Measurements from ENCODE around the gene GPR3. TPM values are rescaled to one million over a fixed set of nuclear protein-coding genes. Genes with fewer than 3 reads are reported as not detected.

Gene GPR3
- total RNA-seq, 1 experiment from 2014 or later, result 4.4 TPM

GRCh38 chr1:27366411-27367159 is 25.8 kb upstream of the GPR3 start, which contains the start of gene MAP3K6:
TSS of gene MAP3K6 (minus strand) at chr1:27366961. CDS start at chr1:27366597, 364 bp downstream.
- H3K4me1 ChIP-seq (ENCODE audit: insufficient read depth, low read length), result no peaks in the 10 kb centered on the region; the same call in 1 of the 2 replicates
- peaks cover 16 to 28% of the 10 kb centered on the region in 2 experiments for H3K4me1 Mint-ChIP-seq
- H3K14ac ChIP-seq (ENCODE audit: insufficient read depth, low read length), result no peak within 1 kb of the TSS; the same call in 1 of the 2 replicates
- no peaks in the 10 kb centered on the region for H3K79me2 ChIP-seq (ENCODE audit: insufficient read depth, low read length)
- H3K9me3 ChIP-seq (ENCODE audit: control insufficient read depth, low read depth, low read length), result no peaks in the 10 kb centered on the region
- peaks cover 28% of the 10 kb centered on the region for H3K27me3 Mint-ChIP-seq (ENCODE audit: low read depth)
- H4K5ac ChIP-seq (ENCODE audit: insufficient read length, low read depth, low read length), result no peak within 1 kb of the TSS
- no peak within 1 kb of the TSS for H2AFZ ChIP-seq (ENCODE audit: low read length)
- peaks cover 9% of the 10 kb centered on the region for H3K23me2 ChIP-seq (ENCODE audit: insufficient read length, low read depth, low read length, poor library complexity, severe bottlenecking)
- H2AK5ac ChIP-seq (ENCODE audit: insufficient read length, low read length), result no peak within 1 kb of the TSS
- no peak within 1 kb of the TSS for H2BK120ac ChIP-seq (ENCODE audit: low read depth, low read length, poor library complexity, severe bottlenecking)
- H3K9ac ChIP-seq (ENCODE audit: extremely low read depth, insufficient read length, low read length), result peak within 1 kb of the TSS; percentile 63
- no peak within 1 kb of the TSS for H2BK15ac ChIP-seq (ENCODE audit: low read depth, low read length)
- no peak within 1 kb of the TSS for H2BK5ac ChIP-seq (ENCODE audit: insufficient read length, low read length)
- H3K27ac Mint-ChIP-seq, result peak within 1 kb of the TSS; percentile 85 to 91 (median 87); a peak in 4 of 7 replicates
- peak; percentile 43; the same call in 2 of the 3 replicates for TF ChIP-seq CTCF (conservative IDR thresholded peaks at IDR 0.05)
- H3K36me3 Mint-ChIP-seq (ENCODE audit: insufficient read depth in 1 of 3, low read depth in 3 of 3), result no peaks in the 10 kb centered on the region; a peak in 1 of 7 replicates
- H3K79me1 ChIP-seq (ENCODE audit: insufficient read depth, low read depth, low read length, poor library complexity, severe bottlenecking), result no peaks in the 10 kb centered on the region
- no peak within 1 kb of the TSS for H3T11ph ChIP-seq (ENCODE audit: low read length)
- no peak within 1 kb of the TSS for H3K23ac ChIP-seq (ENCODE audit: insufficient read length, low read depth, low read length)
- no peaks in the 10 kb centered on the region for H3K9me3 Mint-ChIP-seq
- H4K20me1 ChIP-seq (ENCODE audit: control insufficient read depth, insufficient read depth, insufficient read length), result peaks cover 2% of the 10 kb centered on the region
- H2BK12ac ChIP-seq (ENCODE audit: insufficient read length, low read depth, low read length), result no peak within 1 kb of the TSS
- H3K4me3 Mint-ChIP-seq, result peak within 1 kb of the TSS; percentile 78 to 93
- H3K4ac ChIP-seq (ENCODE audit: low read depth, low read length), result no peak within 1 kb of the TSS
- peak within 1 kb of the TSS; percentile 79 for H3K4me2 ChIP-seq (ENCODE audit: insufficient read depth, insufficient read length, low read length)
- H2BK20ac ChIP-seq (ENCODE audit: low read depth, low read length, poor library complexity, severe bottlenecking), result no peak within 1 kb of the TSS
- H4K8ac ChIP-seq (replicated peaks; ENCODE audit: insufficient read length, low read depth, low read length), result no peak within 1 kb of the TSS
- no peak within 1 kb of the TSS for H3K27ac ChIP-seq (ENCODE audit: insufficient read length, low read depth, low read length)
- no CpG with 5 or more reads among the region's 67 CpGs for WGBS (ENCODE audit: extremely low coverage, insufficient read length, low lambda C conversion rate)
- DNase-seq, result peak; percentile 82
- H3K56ac ChIP-seq (ENCODE audit: insufficient read length, low read depth, low read length), result no peak within 1 kb of the TSS
- H3K18ac ChIP-seq (ENCODE audit: insufficient read length, low read depth, low read length), result peak within 1 kb of the TSS; percentile 23
- H3K27me3 ChIP-seq (ENCODE audit: insufficient read depth, low read length), result peaks cover 3% of the 10 kb centered on the region; the same call in 1 of the 2 replicates
- H4K91ac ChIP-seq (ENCODE audit: insufficient read length, low read depth, low read length), result no peak within 1 kb of the TSS

Measured in H9 (cell line).